Stimulated activated naive CD8-positive, alpha-beta T cell treated with anti-CD3 and anti-CD28 coated beads, Interleukin-15, Interleukin-2, amounts not matched to agents 100 U/mL and 50 U/mL, for 24 hours (primary cell): Measurements from ENCODE around the gene ZNF831.

Experiments
- ATAC-seq: fragments of 150-1000 bp; cut with Tn5 transposase; one replicate; pipeline ENCODE4 v1.10.0; 2021
- DNase-seq: peaks from one replicate; pipeline ENCODE4 v3.0.0; 2021

Gene ZNF831

DNA sequence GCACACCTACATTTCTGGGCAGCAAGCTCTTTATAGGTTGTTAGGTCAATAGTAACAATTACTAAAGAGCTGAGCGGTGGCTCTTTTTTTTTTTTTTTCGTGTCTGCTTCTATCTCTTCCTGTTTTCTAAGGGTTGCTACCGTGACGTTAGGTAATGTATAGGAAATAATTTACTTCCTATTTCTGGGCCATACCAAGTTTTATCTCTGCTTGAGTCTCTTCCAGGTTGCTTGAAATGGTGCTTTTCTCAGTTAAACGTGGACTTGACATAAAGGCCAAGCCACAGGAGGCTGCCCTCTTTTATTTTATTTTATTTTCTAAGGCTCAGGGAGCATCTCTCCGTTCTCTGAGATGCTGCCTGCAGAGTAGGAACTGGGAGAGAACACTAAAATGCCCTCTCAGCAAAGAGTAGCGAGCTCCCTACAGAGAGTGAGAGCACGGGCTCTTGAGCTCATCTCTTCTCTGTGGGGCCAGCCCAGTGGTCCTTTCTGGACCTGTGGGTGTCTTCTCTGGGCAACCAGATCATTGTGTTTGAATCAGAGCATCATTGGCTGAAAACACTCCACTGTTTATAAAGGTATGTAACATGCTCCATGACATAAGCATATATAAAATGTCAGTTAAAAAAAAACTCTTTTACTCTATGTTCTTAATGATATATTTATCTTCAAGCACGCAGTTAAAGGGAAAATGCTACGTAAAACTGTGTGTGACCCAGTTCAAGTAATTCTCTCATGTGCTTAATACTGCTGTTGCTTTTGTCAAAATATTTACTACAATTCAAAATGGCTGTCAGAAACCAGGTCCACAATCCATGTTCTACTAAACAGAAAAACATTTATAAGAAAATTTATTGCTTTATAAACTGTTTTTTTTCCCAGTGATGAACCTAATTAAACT lies at the start of gene ZNF831:
Gene ZNF831, plus strand, starts transcription at position 191 of the 900 bp plus-strand sequence. CDS start 27,199 bp downstream, outside the sequence.
- peak; percentile 41 for ATAC-seq
- no peak for DNase-seq

DNA sequence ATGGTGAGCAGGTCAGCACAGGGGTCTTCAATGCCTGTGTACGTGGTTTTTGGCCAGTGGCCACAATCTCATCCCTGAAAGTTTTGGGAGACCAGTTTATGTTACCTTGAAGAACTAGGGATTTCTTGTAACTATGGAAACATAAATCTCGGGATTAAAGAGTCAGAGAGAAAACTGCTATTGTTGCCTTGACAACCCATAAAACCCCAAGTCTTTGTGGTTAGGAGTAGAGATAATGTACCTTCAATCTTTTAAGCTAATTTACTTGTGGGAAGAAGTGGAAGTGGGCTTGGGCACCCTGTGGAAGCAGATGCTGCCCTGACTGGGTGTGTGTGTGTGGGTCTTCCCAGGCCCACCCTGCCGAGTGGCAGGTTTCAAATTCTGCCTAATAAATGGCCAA lies 46.1 kb upstream of the ZNF831 start:
- DNase-seq = no peak
- no peak for ATAC-seq

DNA sequence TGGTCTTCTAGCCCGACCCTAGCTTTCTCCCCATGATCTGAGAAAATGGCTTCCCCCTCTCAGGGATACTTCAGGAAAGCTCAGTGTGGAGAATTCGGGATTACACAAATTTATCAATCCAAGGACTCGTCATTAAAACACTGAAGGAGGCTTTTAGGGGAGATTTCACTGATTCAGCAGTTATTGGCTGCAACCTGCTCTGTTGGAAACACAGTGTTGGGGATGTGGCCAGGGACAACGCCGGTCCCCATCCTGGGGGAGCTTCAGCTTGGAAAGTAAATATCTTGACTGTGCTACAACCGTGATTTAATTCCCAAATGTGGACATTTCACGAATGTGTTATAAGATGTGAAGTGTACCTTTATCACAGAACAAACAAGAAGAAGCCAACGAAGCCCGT lies 44.8 kb upstream of the ZNF831 start:
- DNase-seq (no peak), ATAC-seq (no peak)

DNA sequence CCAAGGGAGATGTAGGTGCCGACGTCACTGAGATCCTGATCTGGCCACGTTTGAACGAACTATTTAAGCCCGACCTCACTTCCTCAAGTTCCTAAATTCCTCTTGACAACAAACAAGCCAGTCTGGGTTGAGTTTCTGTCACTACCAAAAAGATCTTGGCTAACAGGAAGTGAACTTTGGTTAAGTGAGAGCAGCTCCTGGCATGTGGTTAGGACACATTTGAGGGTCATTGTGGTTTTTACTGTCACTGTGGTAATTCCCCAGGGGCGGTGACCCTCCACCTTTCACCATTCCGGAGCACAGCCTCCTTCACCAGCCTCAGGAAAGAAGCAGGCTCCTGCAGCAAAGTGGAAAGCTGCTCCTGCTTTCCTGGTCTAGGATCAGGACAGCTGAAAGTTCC lies 43.1 kb upstream of the ZNF831 start:
- ATAC-seq = peak; percentile 39
- peak; percentile 51 for DNase-seq

DNA sequence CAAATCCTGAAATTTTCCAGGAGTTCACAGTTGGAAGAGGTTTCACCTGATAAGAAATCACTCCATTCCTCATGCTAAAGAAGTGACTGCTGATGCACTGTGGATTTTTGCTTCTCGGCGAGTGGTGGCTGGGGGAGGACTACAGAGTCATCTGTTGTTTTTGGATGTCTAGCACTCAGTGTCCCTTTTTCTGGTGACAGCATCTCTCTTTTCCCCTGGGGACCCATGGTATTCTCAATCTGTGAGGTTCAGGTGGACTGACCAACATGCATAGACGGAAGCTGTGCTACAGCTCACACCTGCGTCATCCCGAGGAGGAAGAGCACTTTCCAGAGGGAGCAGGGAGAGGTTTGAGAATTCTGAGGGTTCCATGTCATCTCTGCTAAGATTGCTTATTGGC lies 42.7 kb upstream of the ZNF831 start:
- ATAC-seq = no peak

DNA sequence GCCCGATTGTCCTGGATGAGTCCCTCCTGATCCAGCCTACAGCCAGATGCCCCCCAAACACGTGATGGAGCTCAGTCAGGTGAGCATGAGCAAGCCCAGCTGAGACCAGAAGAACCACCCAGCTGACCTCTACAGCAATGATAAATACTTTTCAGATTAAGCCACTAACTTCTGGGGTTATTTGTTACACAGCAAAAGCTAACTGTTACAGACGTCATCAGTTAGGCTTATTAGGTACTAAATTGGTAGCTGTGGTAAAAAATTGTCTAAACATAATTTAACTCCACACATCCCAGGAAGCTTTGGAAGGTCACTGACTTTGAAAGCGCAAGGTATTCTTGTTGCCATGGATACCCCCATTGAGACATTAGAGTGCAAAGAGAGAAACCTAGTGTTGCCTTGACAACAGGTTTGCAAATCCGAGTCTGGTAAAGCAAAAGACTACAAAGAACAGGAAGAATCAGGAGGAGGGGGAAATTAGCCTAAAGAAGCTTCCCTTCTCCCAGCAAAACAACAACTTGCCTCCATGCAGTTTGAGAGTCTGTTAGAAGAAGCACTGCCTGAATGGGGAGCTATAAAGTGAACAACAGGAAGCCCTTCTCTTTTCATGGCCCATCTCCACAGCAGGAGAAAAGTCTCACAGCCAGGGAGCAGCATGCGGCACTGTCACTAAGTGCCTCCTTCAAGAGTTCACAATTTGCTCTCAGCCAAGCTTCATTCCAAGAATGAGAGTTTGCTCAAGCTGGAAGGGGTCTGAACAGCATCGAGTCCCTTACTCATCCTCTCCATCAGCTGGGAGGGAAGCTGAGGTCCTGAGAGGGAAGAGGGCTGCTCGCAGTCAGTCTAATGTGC lies 41.7 kb upstream of the ZNF831 start:
- ATAC-seq = peak; percentile 6
- peak; percentile 31 for DNase-seq

More for the DNA sequence above, 42.7 kb upstream of the ZNF831 start:
- no peak for DNase-seq

DNA sequence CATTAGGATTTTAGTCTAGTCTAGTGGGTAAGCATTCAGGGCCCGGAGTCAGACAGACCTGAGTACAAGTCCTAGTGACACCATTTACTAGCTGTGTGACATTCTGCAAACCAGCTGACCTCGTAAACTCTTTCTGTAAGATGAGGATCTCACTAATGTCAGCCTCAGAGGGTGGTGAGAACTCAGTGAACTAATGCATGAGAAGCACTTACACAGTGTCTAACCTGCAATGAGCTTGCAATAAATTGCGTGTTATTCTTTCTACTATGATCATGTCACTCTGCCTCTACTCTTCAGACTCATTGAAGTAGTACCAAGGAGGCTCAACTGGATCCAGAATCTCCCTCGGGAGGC lies 41.1 kb upstream of the ZNF831 start:
- no peak for DNase-seq
- ATAC-seq = peak; percentile 47

DNA sequence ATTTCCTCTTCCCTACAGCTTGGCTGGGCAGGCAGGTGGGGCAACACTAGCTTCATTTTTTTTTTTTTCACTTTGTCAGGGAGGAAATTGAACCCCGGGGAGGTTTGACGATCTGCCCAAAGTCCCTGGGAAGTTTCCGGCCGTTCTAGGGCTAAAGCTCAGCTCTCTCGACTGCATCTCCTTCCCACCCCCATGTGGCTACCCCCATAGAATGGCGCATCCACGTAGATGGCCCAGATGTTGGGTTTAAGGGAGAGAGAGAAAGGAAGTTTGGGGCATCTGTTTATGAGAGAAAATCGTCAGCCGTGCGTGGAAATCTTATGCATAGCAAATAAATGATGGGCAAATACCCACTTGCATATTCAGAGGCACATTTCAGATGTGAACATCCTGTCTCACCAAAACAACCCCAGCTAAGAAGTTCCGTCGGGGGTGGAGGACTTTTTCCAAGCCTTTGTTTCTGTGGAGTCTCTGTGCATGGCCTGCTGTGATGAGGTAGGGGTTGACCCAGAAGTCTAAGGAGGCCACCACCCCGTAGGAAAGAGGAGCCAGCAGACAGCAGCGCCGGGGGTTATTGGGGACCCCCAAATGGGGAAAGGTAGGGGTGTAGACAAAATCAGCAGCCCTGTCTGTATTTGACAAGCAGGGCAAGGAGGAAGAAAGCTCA lies 40.5 kb upstream of the ZNF831 start:
- ATAC-seq (peak; percentile 63), DNase-seq (peak; percentile 55)

DNA sequence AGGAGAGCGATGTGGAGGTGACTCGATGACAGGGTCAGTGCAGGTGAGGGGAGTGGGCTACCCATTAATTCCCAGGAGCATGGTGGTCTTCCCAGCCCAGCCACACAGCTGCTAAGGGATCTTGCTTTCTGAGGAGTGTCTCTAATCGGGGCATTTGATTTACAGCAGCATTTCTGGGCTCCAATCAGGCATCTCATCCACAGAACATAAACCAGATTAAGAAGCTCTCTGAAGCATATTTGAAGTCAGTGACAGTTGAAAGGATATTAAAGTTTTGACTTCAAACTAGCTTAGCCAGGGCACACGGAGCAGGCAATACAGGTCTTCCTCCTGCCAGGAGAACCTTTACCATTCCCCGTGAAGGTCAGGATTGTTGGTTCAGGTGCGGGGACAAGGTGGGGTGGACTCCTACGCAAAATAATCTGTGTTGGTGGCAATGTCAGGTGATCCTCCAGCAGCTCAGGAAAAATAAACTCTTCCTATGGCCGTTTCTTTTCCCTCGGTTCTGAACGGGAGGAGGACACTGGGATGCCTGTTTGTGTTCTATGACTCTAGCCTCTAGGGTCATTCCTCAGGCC lies 39.9 kb upstream of the ZNF831 start:
- no peak for DNase-seq
- ATAC-seq = no peak

DNA sequence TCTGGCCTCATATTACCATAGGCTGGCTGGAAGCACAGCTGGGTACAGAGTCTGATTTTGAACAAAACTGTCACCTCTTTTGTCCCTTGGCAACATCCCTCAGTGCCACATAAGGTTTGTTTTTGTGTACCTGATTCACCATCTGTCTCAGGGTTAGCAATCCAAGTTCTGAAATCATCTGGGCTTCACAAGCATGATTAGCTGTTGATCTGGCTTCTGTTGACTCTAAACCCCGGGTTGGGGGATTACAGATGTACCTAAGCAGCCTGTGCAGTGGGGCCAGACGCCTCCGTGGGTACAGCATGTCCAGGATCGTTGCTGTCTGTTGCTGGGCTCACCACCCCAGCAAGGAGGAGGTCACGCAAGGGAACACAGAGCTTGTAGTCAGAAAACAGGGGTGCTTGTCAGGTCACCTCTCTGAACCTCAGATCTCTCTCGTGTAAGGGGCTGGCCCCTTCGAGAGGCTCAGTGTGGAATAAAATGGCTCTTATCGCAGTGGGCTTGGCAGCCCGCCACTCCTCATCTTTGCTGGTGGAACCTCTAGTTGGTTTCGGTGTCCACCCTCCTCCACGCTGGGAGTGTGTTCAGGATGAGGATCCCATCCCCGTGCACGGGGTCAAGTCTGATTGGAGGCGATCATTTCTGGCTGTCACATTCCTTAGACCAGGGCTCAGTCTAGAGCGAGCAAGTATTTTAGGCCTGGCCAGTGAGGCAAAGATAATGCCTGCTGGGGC lies 39.2 kb upstream of the ZNF831 start:
- no peak for ATAC-seq
- DNase-seq = no peak

DNA sequence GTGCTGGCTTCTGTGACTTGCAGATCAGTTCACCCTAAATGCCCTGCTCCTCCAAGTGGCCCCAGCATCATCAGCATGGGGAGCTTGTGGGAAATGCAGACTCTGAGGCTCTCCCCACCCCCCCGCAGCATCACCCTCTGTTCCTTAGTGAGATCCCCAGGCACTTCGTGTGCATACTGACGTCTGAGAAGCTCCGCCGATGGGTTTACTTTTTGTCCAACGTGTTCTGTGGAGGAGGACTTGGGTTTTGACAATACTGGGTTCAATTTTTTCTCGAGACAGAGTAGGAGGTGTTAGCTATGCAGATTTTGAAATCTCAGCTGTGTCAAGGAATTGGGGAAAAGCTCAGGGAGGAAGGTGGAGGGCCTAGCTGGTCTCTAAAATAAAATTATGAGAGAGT lies 38.3 kb upstream of the ZNF831 start:
- DNase-seq = no peak
- no peak for ATAC-seq

DNA sequence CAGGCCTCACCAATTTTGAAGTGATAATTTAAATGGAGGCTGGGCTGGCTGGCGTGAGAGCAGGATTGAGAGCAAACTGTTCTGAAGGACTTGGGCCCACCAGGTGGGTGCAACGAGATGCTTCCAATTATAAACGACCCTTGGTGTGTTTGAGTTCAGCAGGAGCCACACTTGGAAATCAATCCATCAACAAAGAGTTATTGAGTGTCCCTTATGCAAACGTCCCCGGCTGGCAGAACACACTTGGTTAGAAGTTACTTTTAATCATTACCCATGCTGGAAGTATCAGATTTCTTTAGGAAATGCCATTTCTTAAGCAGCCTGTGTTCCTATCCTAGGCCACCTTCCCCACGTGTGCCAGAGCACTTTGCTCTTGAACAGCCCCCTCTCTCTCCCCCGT lies 37.8 kb upstream of the ZNF831 start:
- no peak for DNase-seq
- no peak for ATAC-seq

DNA sequence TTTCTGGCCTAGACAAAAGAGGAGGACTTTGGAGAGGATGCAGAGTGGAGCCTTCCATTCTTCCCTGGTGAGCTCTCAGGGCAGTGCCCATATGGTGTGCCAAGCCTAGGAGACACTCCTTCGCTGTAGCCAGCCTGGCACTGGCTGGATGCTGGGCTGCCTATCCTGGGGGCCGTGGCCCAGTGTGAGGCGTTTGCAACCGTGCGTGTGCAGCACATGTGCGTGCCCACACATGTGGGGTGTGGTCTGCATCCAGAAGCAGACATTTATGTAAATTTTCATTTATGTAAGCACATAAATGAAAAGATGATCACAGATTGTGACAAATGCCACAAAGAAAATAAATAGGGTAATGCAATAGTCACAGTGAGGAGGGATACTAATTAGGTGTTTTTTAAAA lies 35.8 kb upstream of the ZNF831 start:
- no peak for ATAC-seq

DNA sequence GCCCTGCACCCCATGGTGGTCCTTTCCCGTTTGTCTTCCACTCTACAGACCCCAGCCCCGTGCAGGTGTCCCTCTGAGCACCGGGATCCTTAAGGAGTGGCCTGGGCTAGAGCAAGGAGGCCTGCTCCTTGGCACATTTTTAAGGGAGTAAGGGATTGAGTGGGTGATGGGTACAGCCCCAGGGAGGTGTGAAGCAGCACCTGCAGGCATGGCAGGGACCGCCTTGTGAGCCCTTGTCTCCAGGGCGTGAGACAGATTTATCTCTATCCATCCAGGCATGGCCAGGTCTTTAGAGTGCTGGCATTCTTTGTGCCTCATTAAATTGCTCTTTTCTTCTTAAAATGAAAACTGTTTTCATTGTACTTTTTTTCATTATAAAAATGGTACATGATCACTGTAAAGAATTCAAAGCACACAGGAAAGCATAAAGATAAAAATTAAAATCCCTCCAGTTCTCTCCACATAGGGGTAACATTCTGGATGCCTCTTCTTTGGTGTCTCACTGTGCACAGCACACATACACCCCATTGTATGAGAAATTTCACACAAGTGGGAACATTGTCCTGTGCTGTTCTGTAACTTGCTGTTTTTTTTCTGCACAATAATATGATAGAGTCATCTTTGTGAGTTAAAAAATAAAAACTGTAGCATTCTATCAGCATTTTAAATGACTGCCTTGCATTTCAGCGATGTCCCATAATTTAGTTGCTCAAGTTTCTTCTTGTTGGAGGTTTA lies 31.9 kb upstream of the ZNF831 start:
- no peak for DNase-seq
- no peak for ATAC-seq

More for the DNA sequence above, 35.8 kb upstream of the ZNF831 start:
- DNase-seq = no peak

DNA sequence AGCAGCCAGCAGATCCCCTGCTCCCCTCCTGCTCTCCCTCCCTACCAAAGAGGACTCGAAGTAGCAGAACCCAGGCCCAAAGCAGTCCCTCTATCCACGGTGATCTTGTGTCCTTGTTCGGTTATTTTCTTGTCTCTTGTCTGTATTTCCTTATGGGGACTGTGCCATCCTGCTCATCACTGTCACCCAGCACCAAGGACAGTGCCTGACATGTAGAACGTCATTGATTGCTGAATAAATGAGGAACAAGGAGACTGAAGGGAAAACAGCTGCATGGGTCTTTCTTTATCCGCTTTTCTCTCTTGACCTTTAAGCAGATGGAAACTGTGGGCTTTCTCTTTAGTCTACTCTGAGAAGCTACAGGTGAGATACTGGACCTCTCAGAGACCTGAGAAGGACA lies 29.4 kb upstream of the ZNF831 start:
- DNase-seq (no peak), ATAC-seq (no peak)

DNA sequence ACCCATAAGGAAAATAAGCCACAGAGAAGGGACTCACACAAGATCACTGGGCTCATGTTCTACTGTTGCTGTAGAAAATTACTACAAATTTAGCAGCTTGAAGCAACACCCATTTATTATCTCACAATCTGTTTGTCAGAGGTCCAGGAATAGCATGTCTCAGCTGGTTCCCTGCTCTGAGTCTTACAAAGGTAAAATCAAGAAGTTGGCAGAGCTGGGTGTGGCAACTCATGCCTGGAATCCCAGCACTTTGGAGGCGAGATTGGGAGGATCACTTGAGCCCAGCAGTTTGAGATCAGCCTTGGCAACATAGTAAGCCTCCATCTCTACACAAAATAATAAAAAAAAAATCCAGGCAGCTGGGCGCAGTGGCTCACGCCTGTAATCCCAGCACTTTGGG lies 28.5 kb upstream of the ZNF831 start:
- ATAC-seq = no peak
- DNase-seq = no peak

DNA sequence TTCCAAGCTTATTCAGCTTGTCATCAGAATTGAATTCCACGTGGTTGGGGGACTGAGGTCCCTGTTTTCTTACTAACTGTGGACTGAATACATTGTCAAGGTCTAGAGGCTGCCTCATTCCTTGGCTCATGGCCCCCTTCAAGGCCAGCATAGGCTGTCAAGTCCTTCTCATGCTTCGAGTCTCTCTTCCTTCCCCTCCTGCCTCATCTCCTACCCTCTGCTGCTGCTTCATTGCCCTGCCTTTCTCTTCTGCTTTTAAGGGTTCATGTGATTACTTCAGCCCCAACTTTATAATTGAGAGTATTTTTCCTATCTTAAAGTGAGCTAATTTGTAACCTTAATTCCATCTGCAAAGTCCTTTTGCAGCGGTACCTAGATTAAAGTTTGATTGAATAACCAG lies 27.6 kb upstream of the ZNF831 start:
- no peak for ATAC-seq
- no peak for DNase-seq

DNA sequence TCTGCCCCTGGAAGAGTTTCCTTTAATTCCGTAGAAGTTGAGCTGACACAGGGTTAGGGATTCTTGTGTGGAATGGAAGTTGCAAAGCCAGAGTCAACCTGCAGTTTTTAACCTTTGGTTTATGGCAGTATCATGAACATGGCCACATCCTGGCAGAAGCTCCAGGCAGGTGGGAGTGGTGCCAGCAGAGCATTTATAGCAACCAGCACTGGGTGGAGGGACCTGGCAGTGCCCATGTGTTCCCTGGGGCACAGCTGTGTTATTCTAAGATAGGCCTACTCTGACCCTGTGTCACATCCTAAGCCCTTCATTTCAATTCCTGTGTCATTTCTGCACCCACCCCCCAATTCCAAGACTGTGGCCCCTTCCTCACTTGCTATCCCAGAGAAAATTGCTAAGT lies 26.1 kb upstream of the ZNF831 start:
- no peak for ATAC-seq
- no peak for DNase-seq

DNA sequence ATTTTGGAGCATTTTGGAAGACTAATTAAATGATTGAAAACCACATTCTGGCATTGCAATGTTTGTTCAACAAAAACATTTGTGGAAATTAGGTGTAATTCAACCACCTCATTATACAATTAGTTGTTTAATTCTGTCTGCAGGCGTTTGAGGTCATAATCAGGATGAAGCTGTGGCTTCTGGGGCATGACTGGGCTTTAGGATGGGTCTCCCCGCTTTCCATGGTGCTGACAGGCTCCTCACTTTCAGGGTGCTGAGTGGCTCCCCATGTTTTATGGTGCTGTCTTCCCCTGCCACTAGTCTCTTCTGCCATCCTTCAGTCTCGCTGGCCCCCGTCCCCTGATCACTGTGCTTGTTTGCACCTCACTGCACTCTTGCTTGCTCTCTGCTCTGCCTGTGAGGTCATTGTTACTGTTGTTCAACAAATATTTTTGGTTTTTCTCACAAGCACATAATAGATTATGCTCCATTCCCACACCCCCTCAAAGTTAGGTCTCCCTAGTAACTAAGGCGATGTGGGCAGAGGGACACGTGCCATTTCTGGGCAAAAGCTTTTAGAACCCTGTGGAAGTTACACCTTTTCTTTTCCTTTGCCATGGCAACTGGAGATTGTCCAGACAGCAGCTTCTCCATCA lies 25.4 kb upstream of the ZNF831 start:
- DNase-seq (no peak), ATAC-seq (no peak)

DNA sequence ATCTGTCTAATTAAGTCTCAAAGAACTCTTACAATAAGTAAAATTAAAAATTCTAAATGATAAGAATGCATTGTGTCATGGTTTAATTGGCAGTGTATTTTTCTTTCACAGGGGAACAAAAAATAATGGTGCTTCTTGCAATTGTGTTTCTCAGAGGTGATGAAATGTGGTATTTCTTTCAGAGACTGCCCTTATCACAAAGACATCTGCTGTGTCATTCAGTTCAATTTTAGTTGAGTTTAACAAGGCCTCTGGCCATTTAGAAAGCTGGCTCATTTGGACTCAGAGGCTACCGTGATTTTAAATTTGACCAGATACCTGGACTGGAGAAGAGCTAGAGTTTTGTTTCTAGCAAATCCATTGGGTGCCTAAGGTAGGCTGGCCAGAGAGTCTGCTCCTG lies 23.6 kb upstream of the ZNF831 start:
- DNase-seq = no peak
- ATAC-seq = no peak
